ENCODE data around the gene FLNB. TPM values are rescaled to one million over a fixed set of nuclear protein-coding genes. Genes with fewer than 3 reads are reported as not detected.

Gene FLNB
- total RNA-seq, 2 donors from 2014 or later: 104 to 121 TPM

DNA sequence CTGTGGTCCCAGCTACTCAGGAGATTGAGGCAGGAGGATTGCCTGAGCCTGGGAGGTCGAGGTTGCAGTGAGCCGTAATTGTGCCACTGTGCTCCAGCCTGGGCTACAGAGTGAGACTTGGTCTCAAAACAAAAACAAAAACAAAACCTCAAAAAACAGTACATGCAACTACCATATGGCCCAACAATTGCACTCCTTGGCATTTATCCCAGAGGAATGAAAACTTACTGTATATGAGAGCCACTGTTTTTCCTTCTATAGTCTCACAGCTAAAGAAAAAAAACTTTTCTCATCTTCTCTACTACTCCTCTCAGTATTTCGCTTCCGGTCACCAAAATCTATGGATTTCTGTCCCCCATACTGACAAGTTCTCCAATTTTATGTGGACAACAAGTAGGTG lies 84.3 kb downstream of the FLNB start:
- ATAC-seq (no peak), DNase-seq (no peak)
- intact Hi-C loops (cut with DNase I): no loop called here
- H3K27ac ChIP-seq: no peak overlapping the region
- H3K36me3 ChIP-seq (replicated peaks in 1 of 2; ENCODE audit: insufficient read depth in 1 of 2, low read depth in 2 of 2): peaks cover 0 to 4% of the 10 kb centered on the region in 2 donors
- H3K4me1 ChIP-seq: no peaks in the 10 kb centered on the region
- 98 to 100% methylated on average over 4 of the region's 4 CpGs for WGBS, 2 donors
- H3K27me3 ChIP-seq: no peaks in the 10 kb centered on the region
- TF ChIP-seq POLR2A (IDR thresholded peaks at IDR 0.05): no peak
- TF ChIP-seq, protein P1, sequence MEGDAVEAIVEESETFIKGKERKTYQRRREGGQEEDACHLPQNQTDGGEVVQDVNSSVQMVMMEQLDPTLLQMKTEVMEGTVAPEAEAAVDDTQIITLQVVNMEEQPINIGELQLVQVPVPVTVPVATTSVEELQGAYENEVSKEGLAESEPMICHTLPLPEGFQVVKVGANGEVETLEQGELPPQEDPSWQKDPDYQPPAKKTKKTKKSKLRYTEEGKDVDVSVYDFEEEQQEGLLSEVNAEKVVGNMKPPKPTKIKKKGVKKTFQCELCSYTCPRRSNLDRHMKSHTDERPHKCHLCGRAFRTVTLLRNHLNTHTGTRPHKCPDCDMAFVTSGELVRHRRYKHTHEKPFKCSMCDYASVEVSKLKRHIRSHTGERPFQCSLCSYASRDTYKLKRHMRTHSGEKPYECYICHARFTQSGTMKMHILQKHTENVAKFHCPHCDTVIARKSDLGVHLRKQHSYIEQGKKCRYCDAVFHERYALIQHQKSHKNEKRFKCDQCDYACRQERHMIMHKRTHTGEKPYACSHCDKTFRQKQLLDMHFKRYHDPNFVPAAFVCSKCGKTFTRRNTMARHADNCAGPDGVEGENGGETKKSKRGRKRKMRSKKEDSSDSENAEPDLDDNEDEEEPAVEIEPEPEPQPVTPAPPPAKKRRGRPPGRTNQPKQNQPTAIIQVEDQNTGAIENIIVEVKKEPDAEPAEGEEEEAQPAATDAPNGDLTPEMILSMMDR (IDR thresholded peaks at IDR 0.05): no peak
- H3K4me3 ChIP-seq: no peak overlapping the region
- no peaks in the 10 kb centered on the region for H3K9me3 ChIP-seq

DNA sequence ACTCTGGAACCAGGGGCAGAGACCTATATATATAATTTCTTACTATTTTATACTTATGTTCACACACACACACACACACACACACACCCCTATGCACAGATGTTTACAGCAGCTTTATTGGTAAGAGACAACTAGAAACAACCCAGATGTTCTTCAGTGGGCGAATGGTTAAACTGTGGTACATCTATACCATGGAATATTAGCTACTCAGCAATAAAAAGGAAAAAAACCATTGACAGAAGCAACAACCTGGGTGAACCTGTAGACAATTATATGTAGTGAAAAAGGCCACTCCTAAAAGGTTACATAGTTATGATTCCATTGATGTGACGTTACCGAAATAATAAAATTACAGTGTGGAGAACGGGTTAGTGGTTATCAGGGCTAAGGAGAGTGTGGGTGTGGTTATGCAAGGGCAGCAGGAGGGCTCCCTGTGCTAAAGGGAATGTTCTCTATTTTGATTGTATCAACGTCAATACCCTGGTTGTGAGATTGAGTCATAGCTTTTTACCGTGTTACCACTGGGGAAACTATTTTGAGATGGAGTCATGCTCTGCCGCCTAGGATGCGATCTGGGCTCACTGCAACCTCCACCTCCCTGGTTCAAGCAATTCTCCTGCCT lies 85.5 kb downstream of the FLNB start:
- no peaks in the 10 kb centered on the region for H3K9me3 ChIP-seq
- H3K27me3 ChIP-seq: no peaks in the 10 kb centered on the region
- peaks cover 4 to 13% of the 10 kb centered on the region in 2 donors for H3K36me3 ChIP-seq (replicated peaks in 1 of 2; ENCODE audit: insufficient read depth in 1 of 2, low read depth in 2 of 2)
- intact Hi-C loops (cut with DNase I): no loop called here
- H3K27ac ChIP-seq: no peak overlapping the region
- H3K4me1 ChIP-seq: no peaks in the 10 kb centered on the region
- H3K4me3 ChIP-seq: no peak overlapping the region
- 87% methylated on average over 8 of the region's 8 CpGs for WGBS, 2 donors
- no peak for DNase-seq
- ATAC-seq: no peak
- TF ChIP-seq, protein P1 (IDR thresholded peaks at IDR 0.05): no peak
- no peak for TF ChIP-seq POLR2A (IDR thresholded peaks at IDR 0.05)

GRCh38 chr3:58094657-58095056 lies 86.4 kb downstream of the FLNB start:
- Histone ChIP-seq H3K9me3 (no peaks in the 10 kb centered on the region), H3K27me3 (no peaks in the 10 kb centered on the region), H3K4me1 (no peaks in the 10 kb centered on the region), H3K4me3 (no peak overlapping the region), H3K36me3 (replicated peaks in 1 of 2; ENCODE audit: insufficient read depth in 1 of 2, low read depth in 2 of 2) (peaks cover 8 to 18% of the 10 kb centered on the region in 2 donors), H3K27ac (no peak overlapping the region)
- TF ChIP-seq POLR2A (IDR thresholded peaks at IDR 0.05): no peak
- TF ChIP-seq, protein P1 (IDR thresholded peaks at IDR 0.05): no peak
- WGBS, 2 donors: 96% methylated on average over 8 of the region's 8 CpGs
- no peak for DNase-seq
- ATAC-seq: no peak
- intact Hi-C loops (cut with DNase I): no loop called here

DNA sequence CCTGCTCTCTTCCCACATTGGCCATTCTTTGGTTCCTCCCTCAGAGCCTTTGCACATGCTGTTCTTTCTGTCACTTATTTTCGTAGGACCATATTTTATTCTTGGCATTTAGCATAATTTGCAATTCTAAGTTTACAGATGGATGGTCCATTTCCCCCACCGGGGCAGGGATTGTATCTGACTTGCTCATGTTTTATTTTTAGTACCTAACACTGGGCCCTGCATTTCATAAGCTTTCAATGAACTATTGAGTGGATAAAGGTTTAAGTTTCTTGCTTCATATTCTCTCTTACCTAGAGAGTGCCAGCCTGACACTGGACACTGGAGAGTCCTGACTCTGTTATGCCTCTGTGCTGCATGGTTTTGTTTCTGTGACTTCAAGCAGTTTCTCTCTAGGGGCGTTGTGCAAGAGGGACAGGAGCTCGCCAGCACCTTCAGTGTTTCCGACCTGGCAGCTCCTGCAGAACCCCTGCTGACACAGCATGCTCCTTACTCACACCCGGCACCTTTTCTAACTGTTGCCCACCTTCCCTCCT lies 87.4 kb downstream of the FLNB start:
- no peak for TF ChIP-seq POLR2A (IDR thresholded peaks at IDR 0.05)
- TF ChIP-seq, protein P1 (IDR thresholded peaks at IDR 0.05): no peak
- Histone ChIP-seq H3K4me1 (no peaks in the 10 kb centered on the region), H3K27me3 (no peaks in the 10 kb centered on the region), H3K4me3 (no peak overlapping the region), H3K36me3 (replicated peaks in 1 of 2; ENCODE audit: insufficient read depth in 1 of 2, low read depth in 2 of 2) (peaks cover 8 to 18% of the 10 kb centered on the region in 2 donors), H3K27ac (no peak overlapping the region), H3K9me3 (no peaks in the 10 kb centered on the region)
- intact Hi-C loops (cut with DNase I): no loop called here
- DNase-seq: no peak
- 77 to 84% methylated on average over 6 of the region's 6 CpGs for WGBS, 2 donors
- ATAC-seq: no peak

DNA sequence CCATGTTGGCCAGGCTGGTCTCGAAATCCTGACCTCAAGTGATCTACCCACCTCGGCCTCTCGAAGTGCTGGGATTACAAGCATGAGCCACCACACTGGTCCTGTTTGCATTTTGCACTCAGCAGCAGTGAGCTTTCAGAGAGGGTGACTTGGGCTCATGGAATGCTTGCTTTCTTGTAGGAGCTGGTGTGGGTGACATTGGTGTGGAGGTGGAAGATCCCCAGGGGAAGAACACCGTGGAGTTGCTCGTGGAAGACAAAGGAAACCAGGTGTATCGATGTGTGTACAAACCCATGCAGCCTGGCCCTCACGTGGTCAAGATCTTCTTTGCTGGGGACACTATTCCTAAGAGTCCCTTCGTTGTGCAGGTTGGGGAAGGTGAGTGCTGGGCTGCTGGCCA lies 90.3 kb downstream of the FLNB start:
- Histone ChIP-seq H3K36me3 (replicated peaks in 1 of 2; ENCODE audit: insufficient read depth in 1 of 2, low read depth in 2 of 2) (peaks cover 8 to 18% of the 10 kb centered on the region in 2 donors), H3K27ac (no peak overlapping the region), H3K4me3 (no peak overlapping the region), H3K9me3 (no peaks in the 10 kb centered on the region), H3K27me3 (no peaks in the 10 kb centered on the region), H3K4me1 (peaks cover 28% of the 10 kb centered on the region)
- WGBS, 2 donors: 90 to 95% methylated on average over 7 to 8 of the region's 8 CpGs
- DNase-seq: no peak
- intact Hi-C loops (cut with DNase I): no loop called here
- no peak for ATAC-seq
- no peak for TF ChIP-seq POLR2A (IDR thresholded peaks at IDR 0.05)
- TF ChIP-seq, protein P1 (IDR thresholded peaks at IDR 0.05): no peak
